ENCODE data around the gene TAF9. TPM values are rescaled to one million over a fixed set of nuclear protein-coding genes. Genes with fewer than 3 reads are reported as not detected.
"Not testable (repeated sequence)": the region's sequence is repeated elsewhere in the genome, so short reads cannot be mapped to it uniquely, and the experiment has no call there.

TAF9 gene
- polyA plus RNA-seq, 2 donors, result 44.3 to 44.6 TPM

DNA sequence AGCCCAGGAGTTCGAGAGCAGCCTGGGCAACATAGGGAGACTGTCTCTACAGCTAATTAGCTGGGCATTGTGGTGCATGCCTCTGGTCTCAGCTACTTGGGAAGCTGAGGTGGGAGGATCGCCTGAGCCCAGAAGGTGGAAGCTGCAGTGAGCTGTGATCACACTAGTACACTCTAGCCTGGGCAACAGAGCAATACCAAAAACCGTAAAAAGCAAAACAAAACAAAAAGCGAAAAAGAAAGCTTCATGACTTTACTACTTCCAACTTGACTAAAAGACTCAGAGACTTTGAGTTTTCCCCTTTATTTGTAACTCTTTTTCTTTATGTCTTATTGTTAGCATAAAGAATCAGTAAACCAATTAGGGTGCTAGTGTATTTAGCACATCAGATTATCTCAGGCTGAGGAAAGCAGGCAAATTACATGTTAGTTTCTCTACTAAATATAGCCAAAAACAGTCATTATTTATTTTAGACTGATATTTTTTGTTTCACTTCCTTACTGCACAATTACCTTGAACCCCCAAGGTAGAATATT, 5.7 kb upstream of the TAF9 start:
- no peak overlapping the region for H3K4me3 ChIP-seq (ENCODE audit: low read depth in 1 of 2, low read length in 2 of 2)
- no peak overlapping the region for H3K27ac ChIP-seq (ENCODE audit: low read depth in 2 of 2, low read length in 1 of 2)
- H3K36me3 ChIP-seq (ENCODE audit: control insufficient read depth in 2 of 2, insufficient read depth in 2 of 2, low read length in 1 of 2), result peaks cover 3% of the 10 kb centered on the region in 2 donors
- H3K27me3 ChIP-seq (ENCODE audit: control insufficient read depth in 1 of 2, insufficient read depth in 2 of 2, low read length in 2 of 2), result no peaks in the 10 kb centered on the region
- WGBS, 2 donors, result 86 to 93% methylated on average over 4 of the region's 4 CpGs
- no peaks in the 10 kb centered on the region for H3K9me3 ChIP-seq (ENCODE audit: control insufficient read depth in 2 of 2, insufficient read depth in 1 of 2, low read depth in 1 of 2, low read length in 1 of 2)
- no peaks in the 10 kb centered on the region for H3K4me1 ChIP-seq (ENCODE audit: control insufficient read depth in 2 of 2, insufficient read depth in 2 of 2, low read length in 1 of 2)

DNA sequence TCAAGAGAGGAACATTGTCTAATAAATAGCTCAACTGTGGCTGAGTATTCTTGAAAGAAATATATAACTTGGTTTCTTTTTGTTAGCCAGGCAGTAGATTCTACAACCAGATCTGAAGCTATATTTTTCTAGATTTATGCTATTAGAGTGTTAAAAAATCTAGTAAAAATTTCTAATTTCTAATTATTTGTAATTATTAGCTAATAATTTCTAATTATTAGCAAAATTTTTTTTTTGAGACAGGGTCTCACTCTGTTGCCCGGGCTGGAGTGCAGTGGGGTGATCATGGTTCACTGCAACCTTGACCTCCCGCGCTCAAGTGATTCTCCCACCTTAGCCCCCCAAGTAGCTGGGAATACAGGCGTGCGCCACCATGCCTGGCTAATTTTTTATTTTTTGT, 3.1 kb upstream of the TAF9 start:
- H3K27ac ChIP-seq (ENCODE audit: low read depth in 2 of 2, low read length in 1 of 2), result no peak overlapping the region
- H3K9me3 ChIP-seq (ENCODE audit: control insufficient read depth in 2 of 2, insufficient read depth in 1 of 2, low read depth in 1 of 2, low read length in 1 of 2), result no peaks in the 10 kb centered on the region
- H3K36me3 ChIP-seq (ENCODE audit: control insufficient read depth in 2 of 2, insufficient read depth in 2 of 2, low read length in 1 of 2), result peaks cover 0 to 3% of the 10 kb centered on the region in 2 donors
- no peak overlapping the region for H3K4me3 ChIP-seq (ENCODE audit: low read depth in 1 of 2, low read length in 2 of 2)
- H3K27me3 ChIP-seq (ENCODE audit: control insufficient read depth in 1 of 2, insufficient read depth in 2 of 2, low read length in 2 of 2), result no peaks in the 10 kb centered on the region
- whole genome bisulfite sequencing, 2 donors, result 98% methylated on average over 5 of the region's 5 CpGs
- H3K4me1 ChIP-seq (ENCODE audit: control insufficient read depth in 2 of 2, insufficient read depth in 2 of 2, low read length in 1 of 2), result peaks cover 3 to 4% of the 10 kb centered on the region in 2 donors

DNA sequence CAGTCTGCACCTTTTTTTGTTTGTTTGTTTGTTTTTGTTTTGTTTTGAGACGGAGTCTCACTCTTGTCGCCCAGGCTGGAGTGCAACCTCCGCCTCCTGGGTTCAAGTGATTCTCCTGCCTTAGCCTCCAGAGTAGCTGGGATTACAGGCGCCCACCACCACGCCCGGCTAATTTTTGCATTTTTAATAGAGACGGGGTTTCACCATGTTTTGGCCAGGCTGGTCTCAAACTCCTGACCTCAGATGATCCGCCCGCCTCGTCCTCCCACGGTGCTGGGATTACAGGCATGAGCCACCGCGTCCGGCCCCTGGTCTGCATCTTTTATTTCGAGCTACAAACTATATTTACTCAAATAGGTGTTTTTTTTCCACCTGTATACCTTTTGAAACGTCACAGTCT, 1.0 kb upstream of the TAF9 start:
- H3K27me3 ChIP-seq (ENCODE audit: control insufficient read depth in 1 of 2, insufficient read depth in 2 of 2, low read length in 2 of 2); H3K9me3 ChIP-seq (ENCODE audit: control insufficient read depth in 2 of 2, insufficient read depth in 1 of 2, low read depth in 1 of 2, low read length in 1 of 2); H3K4me1 ChIP-seq (ENCODE audit: control insufficient read depth in 2 of 2, insufficient read depth in 2 of 2, low read length in 1 of 2); H3K36me3 ChIP-seq (ENCODE audit: control insufficient read depth in 2 of 2, insufficient read depth in 2 of 2, low read length in 1 of 2); H3K27ac ChIP-seq (ENCODE audit: low read depth in 2 of 2, low read length in 1 of 2): not testable (repeated sequence)
- WGBS, 2 donors, result 1 to 2% methylated on average over 16 of the region's 16 CpGs
- peak overlapping the region; percentile 76 to 96 for H3K4me3 ChIP-seq (ENCODE audit: low read depth in 1 of 2, low read length in 2 of 2)

- WGBS, 2 donors, result 1 to 2% methylated on average over 35 to 39 of the region's 39 CpGs
- Histone ChIP-seq H3K4me1 (ENCODE audit: control insufficient read depth in 2 of 2, insufficient read depth in 2 of 2, low read length in 1 of 2) (peaks cover 3 to 4% of the 10 kb centered on the region in 2 donors), H3K36me3 (ENCODE audit: control insufficient read depth in 2 of 2, insufficient read depth in 2 of 2, low read length in 1 of 2) (no peaks in the 10 kb centered on the region), H3K4me3 (ENCODE audit: low read depth in 1 of 2, low read length in 2 of 2) (peak overlapping the region; percentile 76 to 96), H3K27me3 (ENCODE audit: control insufficient read depth in 1 of 2, insufficient read depth in 2 of 2, low read length in 2 of 2) (no peaks in the 10 kb centered on the region), H3K9me3 (ENCODE audit: control insufficient read depth in 2 of 2, insufficient read depth in 1 of 2, low read depth in 1 of 2, low read length in 1 of 2) (no peaks in the 10 kb centered on the region), H3K27ac (ENCODE audit: low read depth in 2 of 2, low read length in 1 of 2) (peak overlapping the region; percentile 97 to 99)
These were observed 621 bp downstream of the TAF9 start for GRCh38 chr5:69368458-69369339.

DNA sequence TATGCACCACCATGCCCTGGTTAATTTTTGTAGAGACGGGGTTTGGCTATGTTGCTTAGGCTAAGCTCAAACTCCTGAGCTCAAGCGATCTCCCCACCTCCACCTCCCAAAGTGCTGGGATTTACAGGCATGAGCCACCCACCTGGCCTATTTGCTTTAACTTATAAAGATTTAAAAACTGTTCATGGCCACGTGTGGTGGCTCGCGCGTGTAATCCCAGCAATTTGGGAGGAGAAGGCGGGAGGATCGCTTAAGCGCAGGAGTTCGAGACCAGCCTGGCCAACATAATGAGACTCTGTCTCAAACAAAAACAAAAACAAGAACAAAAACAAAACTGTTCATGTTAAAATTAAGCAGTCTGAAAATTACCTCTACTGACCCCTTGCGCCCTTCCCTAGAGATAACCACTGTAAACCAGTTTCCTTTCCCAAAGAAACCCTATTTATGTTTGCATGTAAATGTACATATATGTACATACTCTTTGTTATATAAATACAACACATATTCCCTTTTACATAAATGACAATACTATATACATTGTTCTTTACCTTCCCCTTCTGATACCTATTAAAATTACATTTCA, 1.5 kb downstream of the TAF9 start:
- 91 to 92% methylated on average over 11 of the region's 11 CpGs for WGBS, 2 donors
- Histone ChIP-seq H3K9me3 (ENCODE audit: control insufficient read depth in 2 of 2, insufficient read depth in 1 of 2, low read depth in 1 of 2, low read length in 1 of 2) (no peaks in the 10 kb centered on the region), H3K36me3 (ENCODE audit: control insufficient read depth in 2 of 2, insufficient read depth in 2 of 2, low read length in 1 of 2) (no peaks in the 10 kb centered on the region), H3K4me3 (ENCODE audit: low read depth in 1 of 2, low read length in 2 of 2) (no peak overlapping the region), H3K4me1 (ENCODE audit: control insufficient read depth in 2 of 2, insufficient read depth in 2 of 2, low read length in 1 of 2) (peaks cover 3 to 4% of the 10 kb centered on the region in 2 donors), H3K27ac (ENCODE audit: low read depth in 2 of 2, low read length in 1 of 2) (no peak overlapping the region), H3K27me3 (ENCODE audit: control insufficient read depth in 1 of 2, insufficient read depth in 2 of 2, low read length in 2 of 2) (no peaks in the 10 kb centered on the region)

DNA sequence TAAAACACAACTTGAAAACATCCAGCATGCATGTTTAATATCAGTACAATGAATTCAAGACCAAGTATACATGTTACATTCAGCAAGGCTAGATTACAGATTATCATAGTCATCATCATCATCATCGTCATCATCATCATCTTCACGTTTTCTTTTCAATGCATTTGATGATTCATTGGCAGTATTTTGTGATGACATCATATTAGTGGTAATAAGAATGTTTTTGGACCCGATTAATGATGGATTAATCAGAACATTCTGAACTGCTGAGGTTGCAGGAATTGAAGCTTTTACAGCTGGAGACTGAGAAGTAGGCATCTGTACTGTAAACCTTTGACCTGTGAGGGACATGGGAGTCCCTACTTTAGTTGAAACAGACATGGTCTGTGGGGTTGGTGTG, 4.5 kb downstream of the TAF9 start:
- H3K36me3 ChIP-seq (ENCODE audit: control insufficient read depth in 2 of 2, insufficient read depth in 2 of 2, low read length in 1 of 2), result peaks cover 0 to 3% of the 10 kb centered on the region in 2 donors
- no peaks in the 10 kb centered on the region for H3K9me3 ChIP-seq (ENCODE audit: control insufficient read depth in 2 of 2, insufficient read depth in 1 of 2, low read depth in 1 of 2, low read length in 1 of 2)
- no peak overlapping the region for H3K4me3 ChIP-seq (ENCODE audit: low read depth in 1 of 2, low read length in 2 of 2)
- no peak overlapping the region for H3K27ac ChIP-seq (ENCODE audit: low read depth in 2 of 2, low read length in 1 of 2)
- no peaks in the 10 kb centered on the region for H3K27me3 ChIP-seq (ENCODE audit: control insufficient read depth in 1 of 2, insufficient read depth in 2 of 2, low read length in 2 of 2)
- H3K4me1 ChIP-seq (ENCODE audit: control insufficient read depth in 2 of 2, insufficient read depth in 2 of 2, low read length in 1 of 2), result peaks cover 3 to 4% of the 10 kb centered on the region in 2 donors
- WGBS, 2 donors, result 52 to 60% methylated on average over 3 of the region's 3 CpGs

DNA sequence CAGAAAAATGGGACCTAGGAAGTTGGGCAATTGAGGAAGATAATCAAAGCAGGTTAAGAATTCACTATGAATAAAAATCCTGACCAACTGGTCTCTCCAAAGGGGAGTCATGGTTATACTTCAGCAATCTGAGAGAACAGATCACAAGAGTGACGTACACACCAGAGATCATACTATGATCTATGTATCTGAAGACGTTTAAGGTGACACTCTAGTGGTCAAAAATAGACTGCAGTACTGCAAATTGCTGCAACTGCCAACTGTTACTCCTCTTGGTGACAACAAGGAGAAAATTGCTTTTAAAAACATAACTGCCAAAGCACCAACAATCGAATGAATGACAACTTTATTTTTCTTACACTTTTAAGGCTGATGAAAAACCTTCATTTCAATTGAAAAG, 4.9 kb downstream of the TAF9 start:
- H3K36me3 ChIP-seq (ENCODE audit: control insufficient read depth in 2 of 2, insufficient read depth in 2 of 2, low read length in 1 of 2), result peaks cover 0 to 3% of the 10 kb centered on the region in 2 donors
- WGBS, 2 donors, result 62 to 63% methylated on average over 3 of the region's 3 CpGs

GRCh38 chr5:69360442-69360841, 8.9 kb downstream of the TAF9 start:
- Histone ChIP-seq H3K4me3 (ENCODE audit: low read depth in 1 of 2, low read length in 2 of 2) (no peak overlapping the region), H3K4me1 (ENCODE audit: control insufficient read depth in 2 of 2, insufficient read depth in 2 of 2, low read length in 1 of 2) (no peaks in the 10 kb centered on the region), H3K9me3 (ENCODE audit: control insufficient read depth in 2 of 2, insufficient read depth in 1 of 2, low read depth in 1 of 2, low read length in 1 of 2) (no peaks in the 10 kb centered on the region), H3K36me3 (ENCODE audit: control insufficient read depth in 2 of 2, insufficient read depth in 2 of 2, low read length in 1 of 2) (peaks cover 0 to 3% of the 10 kb centered on the region in 2 donors), H3K27ac (ENCODE audit: low read depth in 2 of 2, low read length in 1 of 2) (no peak overlapping the region), H3K27me3 (ENCODE audit: control insufficient read depth in 1 of 2, insufficient read depth in 2 of 2, low read length in 2 of 2) (no peaks in the 10 kb centered on the region)
- WGBS, 2 donors, result 88 to 94% methylated on average over 1 of the region's 1 CpG

More for the DNA sequence above, 4.9 kb downstream of the TAF9 start:
- no peaks in the 10 kb centered on the region for H3K27me3 ChIP-seq (ENCODE audit: control insufficient read depth in 1 of 2, insufficient read depth in 2 of 2, low read length in 2 of 2)
- H3K4me3 ChIP-seq (ENCODE audit: low read depth in 1 of 2, low read length in 2 of 2), result no peak overlapping the region
- H3K27ac ChIP-seq (ENCODE audit: low read depth in 2 of 2, low read length in 1 of 2), result no peak overlapping the region
- no peaks in the 10 kb centered on the region for H3K9me3 ChIP-seq (ENCODE audit: control insufficient read depth in 2 of 2, insufficient read depth in 1 of 2, low read depth in 1 of 2, low read length in 1 of 2)
- H3K4me1 ChIP-seq (ENCODE audit: control insufficient read depth in 2 of 2, insufficient read depth in 2 of 2, low read length in 1 of 2), result peaks cover 3 to 4% of the 10 kb centered on the region in 2 donors

DNA sequence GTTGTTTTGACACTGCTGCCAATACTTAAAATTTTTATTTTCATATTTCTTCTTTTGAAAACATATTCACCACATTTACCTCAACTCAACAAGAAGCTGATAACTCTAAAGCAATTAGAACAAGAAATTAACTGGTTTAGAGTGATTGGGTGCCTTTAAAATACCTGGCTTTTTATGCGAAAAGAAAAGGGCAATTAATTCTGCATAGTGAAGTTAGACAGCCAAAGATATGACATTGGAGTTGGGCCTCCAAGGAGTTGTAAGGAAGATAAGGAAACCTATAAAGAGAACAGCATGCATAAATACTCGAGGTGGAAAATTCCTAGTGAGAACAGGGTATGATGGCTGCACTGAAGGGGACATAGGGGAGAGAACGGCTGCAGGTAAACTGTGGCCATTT, 9.6 kb downstream of the TAF9 start:
- Histone ChIP-seq H3K9me3 (ENCODE audit: control insufficient read depth in 2 of 2, insufficient read depth in 1 of 2, low read depth in 1 of 2, low read length in 1 of 2) (no peaks in the 10 kb centered on the region), H3K4me3 (ENCODE audit: low read depth in 1 of 2, low read length in 2 of 2) (no peak overlapping the region), H3K4me1 (ENCODE audit: control insufficient read depth in 2 of 2, insufficient read depth in 2 of 2, low read length in 1 of 2) (no peaks in the 10 kb centered on the region), H3K27ac (ENCODE audit: low read depth in 2 of 2, low read length in 1 of 2) (no peak overlapping the region), H3K27me3 (ENCODE audit: control insufficient read depth in 1 of 2, insufficient read depth in 2 of 2, low read length in 2 of 2) (no peaks in the 10 kb centered on the region), H3K36me3 (ENCODE audit: control insufficient read depth in 2 of 2, insufficient read depth in 2 of 2, low read length in 1 of 2) (peaks cover 0 to 3% of the 10 kb centered on the region in 2 donors)
- WGBS, 2 donors, result 81 to 85% methylated on average over 3 of the region's 3 CpGs

Data from esophagus (tissue), 2 donors.